HepG2 (cell line): ENCODE data around the gene GPR33. TPM values are rescaled to one million over a fixed set of nuclear protein-coding genes. Genes with fewer than 3 reads are reported as not detected.

Experiments
- BHLHE40 ChIP-seq: IDR thresholded peaks from 2 replicates; pipeline ENCODE4 v1.6.1; 2011; ENCODE audit warnings: low read length, improper control_type of control experiment
- CERS6 ChIP-seq: sonication (generic); formaldehyde crosslinking; IDR thresholded peaks from 2 replicates; pipeline ENCODE4 v1.5.0; 2020; ENCODE audit warnings: missing genetic modification reagents
- EP300 ChIP-seq, 3 experiments: sonication (generic) in 1 of 3; formaldehyde crosslinking in 1 of 3; IDR thresholded peaks; 2 replicates each; pipeline versions ENCODE4 v1.5.1 to v1.6.1; 2011 to 2020; ENCODE audit warnings: low read depth in 2 of 3, low read length in 2 of 3, borderline replicate concordance in 1 of 3, improper control_type of control experiment in 1 of 3, mild to moderate bottlenecking in 1 of 3, missing genetic modification reagents in 1 of 3, moderate library complexity in 1 of 3
- HDAC1 ChIP-seq: sonication (generic); formaldehyde crosslinking; IDR thresholded peaks from 2 replicates; pipeline ENCODE4 v1.5.1; 2020; ENCODE audit warnings: mild to moderate bottlenecking, missing genetic modification reagents
- MAF1 ChIP-seq: sonication (generic); formaldehyde crosslinking; IDR thresholded peaks from 2 replicates; pipeline ENCODE4 v1.5.0; 2020; ENCODE audit warnings: missing genetic modification reagents, borderline replicate concordance
- MBD4 ChIP-seq: IDR thresholded peaks from 2 replicates; pipeline ENCODE4 v1.6.1; 2012; ENCODE audit warnings: low read length, inconsistent platforms, borderline replicate concordance
- NFYC ChIP-seq: IDR thresholded peaks from 2 replicates; pipeline ENCODE4 v1.6.1; 2016; ENCODE audit warnings: missing genetic modification reagents, missing compliant biosample characterization
- NKX3-1 ChIP-seq: sonication (generic); formaldehyde crosslinking; IDR thresholded peaks from 2 replicates; pipeline ENCODE4 v1.5.0; 2020; ENCODE audit warnings: missing genetic modification reagents
- PATZ1 ChIP-seq: sonication (generic); formaldehyde crosslinking; IDR thresholded peaks from 2 replicates; pipeline ENCODE4 v1.4.0; 2020; ENCODE audit warnings: missing genetic modification reagents
- SMAD3 ChIP-seq: sonication (generic); formaldehyde crosslinking; IDR thresholded peaks from 2 replicates; pipeline ENCODE4 v1.4.0; 2020; ENCODE audit warnings: missing genetic modification reagents
- SMARCC2 ChIP-seq: fragments of 450-650 bp; IDR thresholded peaks from 2 replicates; pipeline ENCODE4 v1.6.1; 2017; ENCODE audit warnings: antibody characterized with exemption, mild to moderate bottlenecking
- THAP7 ChIP-seq: sonication (generic); formaldehyde crosslinking; IDR thresholded peaks from 2 replicates; pipeline ENCODE4 v1.8.1; 2023; ENCODE audit warnings: mild to moderate bottlenecking, missing genetic modification reagents
- TP53 ChIP-seq: sonication (generic); formaldehyde crosslinking; conservative IDR thresholded peaks from 2 replicates; pipeline ENCODE4 v1.4.0; 2020; ENCODE audit warnings: missing genetic modification reagents
- TRAFD1 ChIP-seq: sonication (generic); formaldehyde crosslinking; IDR thresholded peaks from 2 replicates; pipeline ENCODE4 v1.5.1; 2020; ENCODE audit warnings: missing genetic modification reagents, mild to moderate bottlenecking, borderline replicate concordance
- WIZ ChIP-seq: sonication (generic); formaldehyde crosslinking; IDR thresholded peaks from 2 replicates; pipeline ENCODE4 v1.5.1; 2020; ENCODE audit warnings: mild to moderate bottlenecking, missing genetic modification reagents
- XBP1 ChIP-seq: sonication (generic); formaldehyde crosslinking; IDR thresholded peaks from 2 replicates; pipeline ENCODE4 v1.5.0; 2020; ENCODE audit warnings: missing genetic modification reagents
- ZBTB21 ChIP-seq: sonication (generic); formaldehyde crosslinking; IDR thresholded peaks from 2 replicates; pipeline ENCODE4 v1.4.0; 2020; ENCODE audit warnings: missing genetic modification reagents
- ZBTB25 ChIP-seq: IDR thresholded peaks from 2 replicates; pipeline ENCODE4 v1.6.1; 2018; ENCODE audit warnings: missing genetic modification reagents
- ZBTB7A ChIP-seq: sonication (generic); formaldehyde crosslinking; IDR thresholded peaks from 2 replicates; pipeline ENCODE4 v1.8.0; 2022; ENCODE audit warnings: mild to moderate bottlenecking, missing genetic modification reagents
- ZNF704 ChIP-seq: sonication (generic); formaldehyde crosslinking; IDR thresholded peaks from 2 replicates; pipeline ENCODE4 v1.8.1; 2023; ENCODE audit warnings: mild to moderate bottlenecking, inconsistent platforms, moderate library complexity, missing genetic modification reagents, borderline replicate concordance
- polyA plus RNA-seq, 8 experiments: library from polyadenylated mRNA; depleted of rRNA in 3 of 8; stranded (reverse) in 7 of 8; unstranded in 1 of 8; fragments of >200 nt; fragmentation: Illumina TruSeq in 4 of 8; extraction: Trizol in 4 of 8; gene quantifications; 2 replicates each; pipeline versions ENCODE4 v1.2.1 to v1.2.3, GENCODE V29; 2011 to 2016; ENCODE audit warnings: low read depth in 4 of 8, missing spikeins in 1 of 8, mixed read lengths in 1 of 8; ENCODE audit not compliant: insufficient read depth in 1 of 8
- total RNA-seq, 5 experiments: library from RNA; depleted of rRNA; stranded (reverse); fragments of >200 nt; fragmentation: Illumina TruSeq; extraction: Trizol; gene quantifications; 2 replicates each; pipeline ENCODE4 v1.2.3, GENCODE V29; 2016; ENCODE audit warnings: low read depth in 1 of 5

GPR33 gene
- total and polyA plus RNA-seq, 2 of the 13 experiments (the other 11 are each of a cell fraction or from before 2014, with no cell fraction given): not detected

- TF ChIP-seq PATZ1 (CRISPR knock-in tag) (peak; percentile 97), MBD4 (no peak), MAF1 (CRISPR knock-in tag) (peak; percentile 98), HDAC1 (CRISPR knock-in tag) (peak; percentile 100), ZBTB21 (CRISPR knock-in tag) (0 out of 2 replicates have a peak, but pooled peaks have one; percentile 21), XBP1 (CRISPR knock-in tag) (peak; percentile 93), TRAFD1 (CRISPR knock-in tag) (peak; percentile 98; the same call in 1 of the 2 replicates), NKX3-1 (CRISPR knock-in tag) (peak; percentile 99), EP300 (IDR thresholded peaks at IDR 0.05; ENCODE audit: low read depth in 2 of 2, low read length in 2 of 2) (peak; percentile 22 to 60; a peak in 2 of 4 replicates), EP300 (CRISPR knock-in tag; IDR thresholded peaks at IDR 0.05; ENCODE audit: borderline replicate concordance) (peak; percentile 83), THAP7 (CRISPR knock-in tag) (peak; percentile 98), NFYC (CRISPR knock-in tag) (0 out of 2 replicates have a peak, but pooled peaks have one; percentile 9), ZBTB7A (CRISPR knock-in tag) (peak; percentile 88), SMARCC2 (no peak), SMAD3 (CRISPR knock-in tag) (peak; percentile 99), CERS6 (peak; percentile 94), ZBTB25 (CRISPR knock-in tag) (peak; percentile 91), TP53 (CRISPR knock-in tag) (peak; percentile 95), WIZ (CRISPR knock-in tag) (peak; percentile 98), ZNF704 (CRISPR knock-in tag) (peak; percentile 100), BHLHE40 (0 out of 2 replicates have a peak, but pooled peaks have one; percentile 5)
Measured at GRCh38 chr14:31456841-31457664, 30.8 kb downstream of the GPR33 start, which contains the start of gene DTD2 (continued).
